HG02623 (cell line): ENCODE measurements around the gene SEMA4B.
"Not testable (repeated sequence)": the region's sequence is repeated elsewhere in the genome, so short reads cannot be mapped to it uniquely, and the experiment has no call there.

Experiments used
- ATAC-seq: cut with Tn5 transposase; IDR thresholded peaks from one replicate; pipeline ENCODE4 v1.9.1; 2021; ENCODE audit warnings: moderate library complexity; ENCODE audit not compliant: unreplicated experiment

Gene SEMA4B

GRCh38 chr15:90201130-90201943 is at the start of gene SEMA4B:
Gene SEMA4B (plus strand): TSS chr15:90201330. CDS start chr15:90201579, 249 bp downstream.
- ATAC-seq, result peak; percentile 81

GRCh38 chr15:90151989-90152645 is 49.0 kb upstream of the SEMA4B start:
- no peak for ATAC-seq

- no peak for ATAC-seq
These were observed 47.5 kb upstream of the SEMA4B start for GRCh38 chr15:90153658-90154057.

GRCh38 chr15:90154246-90154645 is 46.9 kb upstream of the SEMA4B start:
- ATAC-seq, result no peak

- ATAC-seq, result no peak
These were observed 46.1 kb upstream of the SEMA4B start for GRCh38 chr15:90154861-90155626.

GRCh38 chr15:90159213-90159612 is 41.9 kb upstream of the SEMA4B start:
- ATAC-seq, result no peak

- no peak for ATAC-seq
These were observed 40.1 kb upstream of the SEMA4B start for GRCh38 chr15:90160781-90161727.

- peak; percentile 72 for ATAC-seq
These were observed 39.2 kb upstream of the SEMA4B start for GRCh38 chr15:90161950-90162361.

- ATAC-seq, result no peak
These were observed 38.2 kb upstream of the SEMA4B start for GRCh38 chr15:90162956-90163355.

GRCh38 chr15:90164239-90164638 is 36.9 kb upstream of the SEMA4B start:
- ATAC-seq, result not testable (repeated sequence)

- no peak for ATAC-seq
These were observed 36.0 kb upstream of the SEMA4B start for GRCh38 chr15:90165157-90165556.

GRCh38 chr15:90165659-90166489 is 35.3 kb upstream of the SEMA4B start:
- ATAC-seq, result no peak

GRCh38 chr15:90167121-90167520 is 34.0 kb upstream of the SEMA4B start:
- no peak for ATAC-seq

GRCh38 chr15:90171623-90172022 is 29.5 kb upstream of the SEMA4B start:
- ATAC-seq, result no peak

- ATAC-seq, result no peak
These were observed 27.8 kb upstream of the SEMA4B start for GRCh38 chr15:90173372-90173771.

GRCh38 chr15:90174140-90174875 is 26.8 kb upstream of the SEMA4B start:
- no peak for ATAC-seq

GRCh38 chr15:90177012-90177411 is 24.1 kb upstream of the SEMA4B start:
- no peak for ATAC-seq

GRCh38 chr15:90178468-90179435 is 22.4 kb upstream of the SEMA4B start:
- ATAC-seq, result no peak
